Measurements from ENCODE around the gene OGN. TPM values are rescaled to one million over a fixed set of nuclear protein-coding genes. Genes with fewer than 3 reads are reported as not detected.

OGN gene
- total and polyA plus RNA-seq, 7 donors: 0.64 to 7.4 (median 0.95) TPM

GRCh38 chr9:92380603-92381002, 23.8 kb downstream of the OGN start:
- Histone ChIP-seq H3K4me3 (no peak overlapping the region), H3K4me1 (no peaks in the 10 kb centered on the region), H3K27ac (no peak overlapping the region), H3K9me3 (no peaks in the 10 kb centered on the region), H3K27me3 (ENCODE audit: insufficient read depth in 3 of 3, low read length in 2 of 3) (no peaks in the 10 kb centered on the region), H3K36me3 (ENCODE audit: insufficient read depth in 1 of 2, low read depth in 1 of 2) (no peaks in the 10 kb centered on the region)
- no peak for DNase-seq
- WGBS, 3 donors: 97 to 100% (median 98%) methylated on average over 2 of the region's 2 CpGs
- no peak for ATAC-seq
- intact Hi-C loops (cut with DNase I): no loop called here
- TF ChIP-seq CTCF (IDR thresholded peaks at IDR 0.05): no peak

GRCh38 chr9:92378865-92379560, 25.4 kb downstream of the OGN start:
- intact Hi-C loops (cut with DNase I): no loop called here
- WGBS, 3 donors: 81 to 86% (median 82%) methylated on average over 7 of the region's 7 CpGs
- Histone ChIP-seq H3K27me3 (ENCODE audit: insufficient read depth in 3 of 3, low read length in 2 of 3) (no peaks in the 10 kb centered on the region), H3K27ac (no peak overlapping the region), H3K4me3 (no peak overlapping the region), H3K9me3 (no peaks in the 10 kb centered on the region), H3K4me1 (no peaks in the 10 kb centered on the region), H3K36me3 (ENCODE audit: insufficient read depth in 1 of 2, low read depth in 1 of 2) (no peaks in the 10 kb centered on the region)
- TF ChIP-seq CTCF (IDR thresholded peaks at IDR 0.05): no peak
- no peak for ATAC-seq
- DNase-seq: no peak

GRCh38 chr9:92377876-92378275, 26.5 kb downstream of the OGN start:
- H3K4me1 ChIP-seq: no peaks in the 10 kb centered on the region
- no peak for DNase-seq
- 76 to 86% (median 85%) methylated on average over 2 of the region's 2 CpGs for WGBS, 3 donors
- no peak for TF ChIP-seq CTCF (IDR thresholded peaks at IDR 0.05)
- intact Hi-C loops (cut with DNase I): no loop called here
- no peaks in the 10 kb centered on the region for H3K27me3 ChIP-seq (ENCODE audit: insufficient read depth in 3 of 3, low read length in 2 of 3)
- no peak overlapping the region for H3K4me3 ChIP-seq
- no peaks in the 10 kb centered on the region for H3K36me3 ChIP-seq (ENCODE audit: insufficient read depth in 1 of 2, low read depth in 1 of 2)
- H3K9me3 ChIP-seq: peaks cover 3% of the 10 kb centered on the region
- no peak for ATAC-seq
- no peak overlapping the region for H3K27ac ChIP-seq

- H3K4me3 ChIP-seq: no peak overlapping the region
- H3K36me3 ChIP-seq (ENCODE audit: insufficient read depth in 1 of 2, low read depth in 1 of 2): no peaks in the 10 kb centered on the region
- TF ChIP-seq CTCF (IDR thresholded peaks at IDR 0.05): no peak
- DNase-seq (no peak), ATAC-seq (no peak)
- H3K9me3 ChIP-seq: peaks cover 3% of the 10 kb centered on the region
- WGBS, 3 donors: 98 to 100% (median 98%) methylated on average over 2 of the region's 2 CpGs
- H3K27ac ChIP-seq: no peak overlapping the region
- intact Hi-C loops (cut with DNase I): no loop called here
- H3K4me1 ChIP-seq: no peaks in the 10 kb centered on the region
- no peaks in the 10 kb centered on the region for H3K27me3 ChIP-seq (ENCODE audit: insufficient read depth in 3 of 3, low read length in 2 of 3)
Observed at GRCh38 chr9:92373167-92373566, 31.2 kb downstream of the OGN start.

- no peak for ATAC-seq
- intact Hi-C loops (cut with DNase I): no loop called here
- Histone ChIP-seq H3K36me3 (ENCODE audit: insufficient read depth in 1 of 2, low read depth in 1 of 2) (no peaks in the 10 kb centered on the region), H3K27me3 (ENCODE audit: insufficient read depth in 3 of 3, low read length in 2 of 3) (no peaks in the 10 kb centered on the region), H3K4me1 (no peaks in the 10 kb centered on the region), H3K4me3 (no peak overlapping the region), H3K9me3 (peaks cover 3% of the 10 kb centered on the region), H3K27ac (no peak overlapping the region)
- DNase-seq: no peak
- WGBS, 3 donors: 21 to 52% (median 35%) methylated on average over 2 of the region's 2 CpGs
- TF ChIP-seq CTCF (IDR thresholded peaks at IDR 0.05): no peak
Observed at GRCh38 chr9:92369075-92369474, 35.3 kb downstream of the OGN start.

Measured in psoas muscle (tissue), 8 donors.